Hepatocyte (in vitro differentiated cells): ENCODE measurements around the gene CTLA4. TPM values are rescaled to one million over a fixed set of nuclear protein-coding genes. Genes with fewer than 3 reads are reported as not detected.

ENCODE experiments used
- DNase-seq: peaks from one replicate; pipeline ENCODE4 v3.0.0-alpha.2; 2016; ENCODE audit warnings: low spot score
- H2AFZ ChIP-seq: fragments of 200-600 bp; sonication (generic); 2 replicates; pipeline ENCODE4 v1.6.0; 2016; ENCODE audit warnings: antibody characterized with exemption, mild to moderate bottlenecking
- H3K27ac ChIP-seq: fragments of 200-600 bp; sonication (generic); 2 replicates; pipeline ENCODE4 v1.5.1; 2016; ENCODE audit warnings: mild to moderate bottlenecking
- H3K27me3 ChIP-seq: fragments of 200-600 bp; sonication (generic); 2 replicates; pipeline ENCODE4 v1.6.1; 2016
- H3K36me3 ChIP-seq: fragments of 200-600 bp; sonication (generic); replicated peaks from 2 replicates; pipeline ENCODE4 v1.5.1; 2016; ENCODE audit warnings: low read depth; ENCODE audit not compliant: insufficient read depth
- H3K4me1 ChIP-seq: fragments of 200-600 bp; sonication (generic); 2 replicates; pipeline ENCODE4 v1.5.1; 2016; ENCODE audit warnings: mild to moderate bottlenecking, moderate library complexity; ENCODE audit not compliant: insufficient read depth
- H3K4me2 ChIP-seq: fragments of 200-600 bp; sonication (generic); 2 replicates; pipeline ENCODE4 v1.6.0; 2016
- H3K4me3 ChIP-seq: fragments of 200-600 bp; sonication (generic); 2 replicates; pipeline ENCODE4 v1.5.1; 2016; ENCODE audit warnings: mild to moderate bottlenecking
- H3K79me2 ChIP-seq: fragments of 200-600 bp; sonication (generic); 2 replicates; pipeline ENCODE4 v1.6.0; 2017; ENCODE audit warnings: mild to moderate bottlenecking
- H3K9me2 ChIP-seq: fragments of 200-600 bp; sonication (generic); replicated peaks from 2 replicates; pipeline ENCODE4 v1.6.0; 2017; ENCODE audit warnings: mild to moderate bottlenecking; ENCODE audit not compliant: insufficient read depth
- H3K9me3 ChIP-seq: fragments of 200-600 bp; sonication (generic); 2 replicates; pipeline ENCODE4 v1.5.1; 2016; ENCODE audit warnings: low read depth, mild to moderate bottlenecking
- H4K20me1 ChIP-seq: fragments of 200-600 bp; sonication (generic); 2 replicates; pipeline ENCODE4 v1.6.0; 2016; ENCODE audit warnings: mild to moderate bottlenecking; ENCODE audit not compliant: insufficient read depth, poor library complexity, severe bottlenecking
- CTCF ChIP-seq: fragments of 200-600 bp; sonication (generic); IDR thresholded peaks from 2 replicates; pipeline ENCODE4 v1.5.1; 2016; ENCODE audit warnings: antibody characterized with exemption, mild to moderate bottlenecking; ENCODE audit not compliant: poor library complexity
- EZH2 ChIP-seq: fragments of 200-600 bp; sonication (generic); IDR thresholded peaks from 2 replicates; pipeline ENCODE4 v1.6.1; 2016; ENCODE audit warnings: antibody characterized with exemption, mild to moderate bottlenecking, borderline replicate concordance
- EZH2phosphoT487 ChIP-seq: fragments of 200-600 bp; sonication (generic); IDR thresholded peaks from one replicate; pipeline ENCODE4 v1.6.1; 2018; ENCODE audit warnings: antibody characterized with exemption, mild to moderate bottlenecking, low read depth, moderate library complexity; ENCODE audit not compliant: unreplicated experiment, severe bottlenecking
- WGBS: methylation state at CpG from one replicate; pipeline ENCODE4 v1.1.6; 2016; ENCODE audit warnings: low lambda C conversion rate; ENCODE audit errors: missing lambda C conversion rate; 5-methylcytosine and 5-hydroxymethylcytosine counted together
- polyA plus RNA-seq: library from polyadenylated mRNA; unstranded; fragments of >200 nt; fragmentation: Nextera tagmentation; extraction: Ambion mirVana; gene quantifications from 2 replicates; pipeline ENCODE4 v1.2.1, GENCODE V29; 2016
- total RNA-seq: library from RNA; depleted of rRNA; stranded (reverse); fragments of >200 nt; gene quantifications from 2 replicates; pipeline ENCODE4 v1.2.3, GENCODE V29; 2014

CTLA4 gene
- total and polyA plus RNA-seq, 2 experiments from 2014 or later: not detected

GRCh38 chr2:203835420-203835819 is 32.2 kb upstream of the CTLA4 start:
- H4K20me1 ChIP-seq: no peaks in the 10 kb centered on the region

DNA sequence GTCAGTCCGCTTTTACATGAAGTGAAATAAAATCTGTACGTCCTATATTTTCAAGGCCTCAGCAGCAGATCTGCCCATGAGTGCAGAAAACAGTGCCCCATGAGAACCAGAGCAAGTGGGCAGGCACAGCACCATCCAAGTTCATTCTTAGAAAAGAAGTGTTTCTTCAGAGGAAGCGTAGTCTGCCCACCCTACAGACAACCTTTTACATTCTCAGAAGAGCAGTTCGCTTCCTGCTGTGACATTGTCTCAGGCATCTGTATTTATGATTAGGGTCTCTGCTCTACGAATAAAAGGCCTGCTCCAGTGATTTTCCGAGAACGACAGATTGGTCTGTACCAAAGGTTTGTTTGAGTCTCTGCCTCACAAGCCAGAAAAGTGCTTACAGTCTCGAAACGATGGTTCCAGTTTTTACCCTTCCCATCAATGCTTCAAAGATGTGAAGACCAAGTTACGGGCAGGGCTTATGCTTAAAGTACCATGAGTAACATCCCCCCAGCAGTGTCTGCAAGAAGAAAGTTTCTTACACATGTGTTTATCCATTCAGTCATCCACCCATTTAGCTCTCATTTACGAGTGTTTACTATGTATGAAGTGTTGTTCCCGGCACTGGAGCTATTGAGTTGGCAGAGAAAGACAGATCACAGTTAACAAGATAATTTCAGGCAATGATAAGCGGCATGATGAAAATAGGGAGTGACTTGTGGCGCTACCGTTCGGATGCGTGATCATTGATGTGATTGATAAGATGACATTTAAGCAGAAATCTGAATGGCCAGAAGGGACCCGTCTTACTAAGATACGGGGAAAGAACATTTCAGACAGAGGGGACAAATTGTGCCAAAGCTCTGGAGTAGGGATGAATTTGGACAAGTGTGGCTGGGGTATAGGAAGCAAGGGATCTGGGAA is 31.4 kb upstream of the CTLA4 start:
- Histone ChIP-seq H3K4me3 (no peak overlapping the region), H3K36me3 (no peaks in the 10 kb centered on the region), H3K27me3 (no peaks in the 10 kb centered on the region), H4K20me1 (no peaks in the 10 kb centered on the region), H3K27ac (no peak overlapping the region), H3K4me2 (no peak overlapping the region), H3K4me1 (no peaks in the 10 kb centered on the region), H3K79me2 (no peaks in the 10 kb centered on the region), H3K9me2 (no peaks in the 10 kb centered on the region), H2AFZ (no peak overlapping the region), H3K9me3 (no peaks in the 10 kb centered on the region)
- no peak for DNase-seq
- TF ChIP-seq EZH2phosphoT487: no peak
- no peak for TF ChIP-seq CTCF
- no peak for TF ChIP-seq EZH2
- WGBS: 90% methylated on average over 19 of the region's 19 CpGs

More at GRCh38 chr2:203835420-203835819, 32.2 kb upstream of the CTLA4 start:
- H3K9me3 ChIP-seq: no peaks in the 10 kb centered on the region
- H3K9me2 ChIP-seq: no peaks in the 10 kb centered on the region
- H3K4me2 ChIP-seq: no peak overlapping the region
- no peaks in the 10 kb centered on the region for H3K4me1 ChIP-seq
- H3K27ac ChIP-seq: no peak overlapping the region
- H3K4me3 ChIP-seq: no peak overlapping the region
- H3K36me3 ChIP-seq: no peaks in the 10 kb centered on the region
- H3K79me2 ChIP-seq: no peaks in the 10 kb centered on the region
- H3K27me3 ChIP-seq: no peaks in the 10 kb centered on the region
- H2AFZ ChIP-seq: no peak overlapping the region
- TF ChIP-seq CTCF: no peak
- TF ChIP-seq EZH2: no peak
- TF ChIP-seq EZH2phosphoT487: no peak
- 94% methylated on average over 6 of the region's 6 CpGs for WGBS
- DNase-seq: no peak

- TF ChIP-seq EZH2phosphoT487 (no peak), EZH2 (no peak), CTCF (no peak)
- H3K27ac ChIP-seq: no peak overlapping the region
- H3K27me3 ChIP-seq: no peaks in the 10 kb centered on the region
- no peak overlapping the region for H2AFZ ChIP-seq
- H3K36me3 ChIP-seq: no peaks in the 10 kb centered on the region
- H3K9me2 ChIP-seq: no peaks in the 10 kb centered on the region
- no peaks in the 10 kb centered on the region for H3K9me3 ChIP-seq
- H3K79me2 ChIP-seq: no peaks in the 10 kb centered on the region
- no peak overlapping the region for H3K4me3 ChIP-seq
- H3K4me2 ChIP-seq: no peak overlapping the region
- 93% methylated on average over 5 of the region's 5 CpGs for WGBS
- H4K20me1 ChIP-seq: no peaks in the 10 kb centered on the region
- no peaks in the 10 kb centered on the region for H3K4me1 ChIP-seq
- no peak for DNase-seq
These were observed 26.8 kb upstream of the CTLA4 start for GRCh38 chr2:203840655-203841205.
